ENCODE results near the gene GOLPH3.
"Not testable (repeated sequence)": the region's sequence is repeated elsewhere in the genome, so short reads cannot be mapped to it uniquely, and the experiment has no call there.

GOLPH3 gene
- total RNA-seq: 124 to 166 (median 133) reads per million in 4 experiments

DNA sequence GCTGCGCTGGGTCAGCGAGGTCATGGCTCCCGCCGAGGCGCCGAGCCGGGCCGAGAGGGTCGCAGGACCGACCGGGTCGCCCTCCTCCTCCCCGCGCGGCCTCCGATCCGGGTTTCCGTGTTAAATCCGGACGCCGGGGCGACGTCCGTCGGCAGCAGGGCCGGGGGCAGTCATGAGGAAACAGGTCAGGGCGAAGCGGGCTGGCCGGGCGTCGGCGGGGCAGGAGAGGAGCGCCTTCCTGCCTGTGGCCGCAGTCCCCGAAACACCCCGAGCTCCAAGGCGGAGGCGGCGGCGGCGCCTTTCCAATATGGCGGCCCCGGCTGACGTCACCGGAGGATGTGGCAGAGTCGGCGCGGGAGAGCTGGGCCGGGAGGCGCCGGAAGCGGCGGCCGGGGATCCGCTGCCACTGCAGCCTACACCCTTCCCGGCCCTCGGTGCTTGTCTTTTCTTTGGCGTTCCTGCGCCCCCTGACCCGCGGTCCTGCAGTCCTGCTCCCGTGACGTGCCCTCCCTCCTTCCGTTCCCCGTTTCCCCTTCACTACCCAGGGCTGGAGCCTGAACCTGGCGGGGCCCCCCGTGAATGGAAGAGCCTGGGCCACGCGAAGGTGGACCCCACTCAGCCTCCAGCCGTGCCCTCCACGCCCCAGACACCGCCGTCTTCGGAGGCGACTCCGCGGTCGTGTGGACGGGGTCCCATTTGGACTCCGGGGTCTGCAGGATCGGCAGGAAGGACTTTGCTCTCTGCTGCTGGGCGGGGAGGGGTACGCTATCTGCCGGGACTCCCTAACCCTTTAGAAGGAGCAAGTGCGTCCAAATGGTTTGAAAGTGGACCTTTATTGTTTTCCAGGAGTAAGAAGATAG is at the start of gene GOLPH3:
Gene GOLPH3 (minus strand): TSS at position 309 of the 860 bp plus-strand sequence. CDS start 285 bp downstream, at position 24.
- DNase-seq: peak; percentile 83

DNA sequence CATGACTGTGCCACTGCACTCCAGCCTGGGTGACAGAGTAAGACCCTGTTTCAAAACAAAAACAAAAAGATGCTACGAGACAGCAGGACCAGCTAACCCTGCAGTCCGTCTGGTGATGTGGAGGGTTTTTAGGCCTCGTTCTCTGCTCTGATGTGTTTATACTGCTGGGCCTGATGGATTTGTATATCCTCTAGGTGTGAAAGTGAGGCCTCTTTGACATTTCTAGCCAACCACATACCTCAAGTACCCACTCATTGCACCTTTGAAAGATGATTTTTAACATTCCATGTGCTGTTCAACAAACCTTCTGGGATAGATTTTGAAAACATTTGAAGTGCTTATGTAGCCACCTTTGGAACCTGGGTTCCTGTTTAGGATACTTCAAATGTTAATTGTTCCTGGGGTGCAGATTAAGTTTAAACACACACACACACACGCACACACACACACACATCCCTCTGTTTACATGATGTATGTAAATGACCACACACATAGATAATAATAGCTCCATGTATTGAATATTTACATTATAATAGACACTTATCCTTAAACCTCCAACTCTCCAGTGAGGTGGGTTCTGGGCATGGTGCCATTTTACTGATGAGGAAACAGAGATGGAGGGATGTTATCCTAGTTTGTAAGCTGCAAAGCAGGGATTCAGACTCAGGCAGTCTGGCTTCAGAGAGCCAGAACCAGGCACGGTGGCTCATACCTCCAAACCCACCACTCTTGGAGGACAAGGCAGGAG is 48.8 kb upstream of the GOLPH3 start:
- no peak for DNase-seq

DNA sequence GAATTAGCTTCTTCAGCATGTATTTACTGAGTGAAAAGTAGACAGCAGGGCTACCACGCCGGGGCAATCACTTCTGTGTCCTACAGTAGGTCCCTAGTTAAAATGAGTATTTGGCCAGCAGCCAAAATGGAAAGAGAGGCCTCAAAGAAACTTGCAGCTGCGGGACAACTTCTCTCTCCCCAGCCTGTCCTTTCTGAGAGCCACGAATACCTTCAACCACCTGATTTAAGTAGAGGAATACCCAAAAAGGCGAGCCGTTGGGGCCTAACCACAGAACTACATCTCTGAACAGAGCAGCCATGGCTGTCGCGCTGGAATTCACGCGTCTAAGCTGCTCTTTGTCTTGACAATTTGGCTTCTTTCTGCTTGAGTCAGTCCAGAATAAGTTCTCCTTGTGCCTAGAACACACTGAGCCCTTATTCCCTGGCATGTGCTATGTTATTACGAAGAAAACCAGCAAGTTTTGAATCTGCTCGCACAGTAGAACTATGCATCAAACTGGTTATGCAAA is 43.8 kb upstream of the GOLPH3 start:
- DNase-seq: no peak

GRCh38 chr5:32214344-32214743 is 40.2 kb upstream of the GOLPH3 start:
- DNase-seq: not testable (repeated sequence)

- DNase-seq: no peak
Measured at GRCh38 chr5:32210151-32210550, 36.0 kb upstream of the GOLPH3 start.

GRCh38 chr5:32208837-32209236 is 34.7 kb upstream of the GOLPH3 start:
- DNase-seq: not testable (repeated sequence)

DNA sequence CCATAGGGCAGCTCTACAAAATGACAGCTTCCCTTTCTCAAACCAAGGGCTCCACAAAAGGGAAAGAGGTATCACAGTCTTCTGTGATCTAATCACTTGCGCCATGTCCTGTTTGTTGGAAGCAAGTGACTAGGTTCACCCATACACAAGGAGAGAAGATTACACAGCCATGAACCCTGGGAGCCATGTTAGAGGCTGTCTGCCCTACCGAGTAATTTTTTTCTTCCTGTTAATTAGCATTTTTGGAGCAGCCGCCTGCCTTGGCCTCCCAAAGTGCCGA is 33.2 kb upstream of the GOLPH3 start:
- DNase-seq: no peak

DNA sequence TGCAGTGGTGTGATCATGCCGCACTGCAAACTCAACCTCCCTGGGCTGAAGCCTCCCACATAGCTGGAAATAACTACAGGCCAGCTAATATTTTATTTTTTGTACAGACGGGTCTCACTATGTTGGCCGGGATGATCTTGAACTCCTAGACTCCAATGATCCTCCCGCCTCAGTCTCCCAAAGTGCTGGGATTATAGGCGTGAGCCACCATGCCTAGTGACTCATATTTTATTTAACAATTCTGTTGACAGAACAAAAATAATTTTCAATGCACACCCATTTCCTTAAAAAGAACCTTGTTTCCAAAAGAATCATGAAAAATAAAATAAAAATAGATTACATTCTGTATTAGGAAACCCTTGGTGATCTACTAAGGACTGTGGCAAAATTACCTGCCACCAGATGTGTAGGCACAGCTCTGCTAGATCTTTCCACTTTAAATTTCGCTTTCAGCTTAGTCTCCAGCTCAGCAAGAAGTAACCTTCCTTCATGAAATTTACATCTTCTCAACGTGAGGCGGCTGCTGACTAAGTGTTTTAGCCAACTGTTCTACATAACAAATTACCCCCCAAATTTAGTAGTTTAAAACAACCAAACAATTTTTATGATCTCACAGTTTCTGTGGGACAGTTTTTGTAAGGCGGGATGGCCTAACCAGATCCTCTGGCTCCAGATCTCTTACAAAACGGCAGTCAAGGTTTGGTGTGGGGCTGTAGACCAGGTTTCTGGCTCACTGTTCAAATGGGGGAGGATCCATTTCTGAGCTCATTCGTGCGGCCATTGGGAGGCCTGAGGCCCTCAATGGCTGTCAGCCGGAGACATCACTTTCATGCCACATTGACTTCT is 32.6 kb upstream of the GOLPH3 start:
- no peak for DNase-seq

GRCh38 chr5:32206053-32206452 is 31.9 kb upstream of the GOLPH3 start:
- DNase-seq: no peak

GRCh38 chr5:32202394-32202793 is 28.3 kb upstream of the GOLPH3 start:
- no peak for DNase-seq

- DNase-seq: no peak
Measured at GRCh38 chr5:32201122-32201753, 27.1 kb upstream of the GOLPH3 start.

DNA sequence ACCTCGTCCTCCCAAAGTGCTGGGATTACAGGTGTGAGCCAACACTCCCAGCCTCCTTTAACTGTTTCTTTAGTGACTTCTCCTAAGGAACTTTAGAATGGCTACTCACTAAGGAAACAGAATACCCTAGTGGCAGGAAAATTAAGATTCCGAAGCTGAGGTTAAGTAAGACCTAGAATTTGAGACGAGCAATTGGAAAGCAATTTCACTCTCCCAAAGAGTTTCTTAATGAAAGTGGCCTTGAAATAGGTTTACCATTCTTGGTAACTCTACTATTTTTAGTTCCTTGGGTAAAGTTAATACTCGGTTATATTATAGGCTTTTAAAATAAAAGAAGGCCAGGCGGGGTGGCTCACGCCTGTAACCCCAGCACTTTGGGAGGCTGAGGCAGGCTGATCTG is 22.9 kb upstream of the GOLPH3 start:
- no peak for DNase-seq

GRCh38 chr5:32195265-32195664 is 21.1 kb upstream of the GOLPH3 start:
- no peak for DNase-seq

GRCh38 chr5:32193591-32193990 is 19.5 kb upstream of the GOLPH3 start:
- no peak for DNase-seq

DNA sequence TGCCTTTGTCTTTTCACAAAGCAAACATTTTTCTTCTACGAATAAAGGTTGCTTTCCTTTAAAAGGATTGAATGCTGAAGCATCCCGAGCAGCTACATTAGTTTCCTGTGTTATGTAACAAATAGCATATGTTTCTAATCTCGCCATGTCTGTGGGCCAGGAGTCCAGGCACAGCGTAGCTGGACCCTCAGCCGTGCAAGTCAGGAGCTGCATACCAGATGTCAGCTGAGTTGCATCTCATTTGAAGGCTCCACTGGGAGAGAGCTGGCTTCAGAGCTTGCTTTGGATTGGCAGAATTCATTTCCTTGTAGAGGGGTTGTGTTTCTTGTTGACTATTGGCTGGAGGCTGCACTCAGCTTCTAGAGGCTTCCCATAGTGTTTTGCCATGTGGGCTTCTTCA is 16.0 kb upstream of the GOLPH3 start:
- DNase-seq: no peak

DNA sequence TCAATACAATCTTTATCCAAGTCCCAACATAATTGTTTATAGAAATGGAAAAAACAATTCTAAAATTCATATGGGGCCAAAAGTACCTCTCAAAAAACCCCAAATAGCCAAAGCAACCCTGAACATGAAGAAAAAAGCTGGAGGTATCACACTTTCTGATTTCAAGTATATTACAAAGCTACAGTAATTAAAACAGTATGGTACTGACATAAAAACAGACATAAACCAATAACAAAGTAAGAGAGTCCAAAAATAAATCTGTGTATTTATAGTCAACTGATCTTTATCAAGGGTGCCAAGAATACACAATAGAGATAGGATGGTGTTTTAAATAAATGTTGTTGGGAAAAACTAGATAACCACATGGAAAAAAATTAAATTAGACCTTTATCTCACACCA is 13.6 kb upstream of the GOLPH3 start:
- no peak for DNase-seq

- DNase-seq: no peak
Measured at GRCh38 chr5:32182463-32183063, 8.4 kb upstream of the GOLPH3 start.

DNA sequence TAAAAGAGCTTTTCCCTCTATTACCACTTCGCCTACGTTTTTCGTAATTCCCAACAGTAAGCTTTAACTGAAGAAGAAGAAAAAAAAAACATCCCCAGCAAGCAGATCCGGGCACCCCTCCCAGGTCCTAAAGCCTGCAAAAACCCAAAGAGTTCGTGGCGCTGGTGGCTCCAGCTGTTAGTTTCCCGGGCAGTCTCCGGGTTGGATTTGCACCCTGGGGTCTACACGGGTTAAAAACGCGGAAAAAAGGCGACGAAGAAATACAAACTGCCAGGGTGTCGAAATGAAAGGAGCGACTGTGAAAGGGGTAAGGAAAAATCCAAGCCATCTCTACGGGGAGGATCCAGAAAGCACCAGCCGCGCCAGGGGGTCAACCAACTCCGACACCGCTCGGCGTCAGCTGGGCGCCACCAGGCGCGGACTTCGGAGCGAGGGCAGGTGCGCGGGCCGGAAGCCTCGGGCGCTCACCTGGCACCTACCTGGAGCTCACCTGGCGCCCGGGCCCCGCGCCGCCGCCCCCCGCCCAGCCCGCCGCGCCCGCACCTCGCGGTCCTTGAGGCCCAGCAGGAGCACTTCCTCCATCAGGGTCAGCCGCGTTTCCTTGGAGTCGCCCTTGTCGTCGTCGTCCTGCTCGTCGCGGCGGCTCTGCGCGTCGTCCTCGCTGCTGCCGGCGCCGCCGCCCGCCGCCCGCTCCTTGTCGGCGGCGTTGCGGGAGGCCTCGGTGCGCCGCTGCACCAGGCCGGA is 680 bp downstream of the GOLPH3 start:
- peak; percentile 17 for DNase-seq

GRCh38 chr5:32172923-32173266 is 1.2 kb downstream of the GOLPH3 start:
- no peak for DNase-seq

- not testable (repeated sequence) for DNase-seq
Measured at GRCh38 chr5:32172186-32172911, 1.8 kb downstream of the GOLPH3 start.

All from effector CD8-positive, alpha-beta T cell (primary cell).